Measurements from ENCODE around the gene MLLT3.

- TF ChIP-seq EZH2phosphoT487 (IDR thresholded peaks at IDR 0.05; ENCODE audit: borderline replicate concordance) = no peak
- TF ChIP-seq CTCF (conservative IDR thresholded peaks at IDR 0.05; ENCODE audit: low read length) = no peak
These were observed 328.1 kb downstream of the MLLT3 start for GRCh38 chr9:20294046-20294750.

All from Loucy (cell line).